G401.6 (cell line): ENCODE measurements around the gene SYNGR1.

Experiments used
- FAIRE-seq: peaks from 2 replicates; lab custom pipeline; 2012; peaks lifted over from hg19 to GRCh38; lab: Jason Lieb, UNC

Gene SYNGR1

GRCh38 chr22:39431216-39431801 lies 81.5 kb downstream of the SYNGR1 start:
- no peak for FAIRE-seq

GRCh38 chr22:39431821-39432251 lies 82.0 kb downstream of the SYNGR1 start:
- no peak for FAIRE-seq

- no peak for FAIRE-seq
Measured at GRCh38 chr22:39432361-39432811, 82.6 kb downstream of the SYNGR1 start.

GRCh38 chr22:39433476-39434242 lies 83.9 kb downstream of the SYNGR1 start:
- no peak for FAIRE-seq

- FAIRE-seq: no peak
Measured at GRCh38 chr22:39434243-39434653, 84.5 kb downstream of the SYNGR1 start.

- FAIRE-seq: no peak
Measured at GRCh38 chr22:39434721-39435120, 84.9 kb downstream of the SYNGR1 start.
